GM23338 (cell line): ENCODE results near the gene MEGF11. TPM values are rescaled to one million over a fixed set of nuclear protein-coding genes. Genes with fewer than 3 reads are reported as not detected.

Experiments used
- ATAC-seq: fragments of 200-7000 bp; cut with Tn5 transposase; 3 replicates; pipeline ENCODE4 v1.9.1; 2020
- DNase-seq: peaks from one replicate; pipeline ENCODE4 v3.0.0-alpha.2; 2015; ENCODE audit warnings: low spot score
- H2AFZ ChIP-seq: fragments of 200-600 bp; sonication (generic); 2 replicates; pipeline ENCODE4 v1.8.0; 2016; ENCODE audit warnings: antibody characterized with exemption, mild to moderate bottlenecking, moderate library complexity
- H3F3A ChIP-seq: fragments of 200-600 bp; sonication (generic); replicated peaks from 2 replicates; pipeline ENCODE4 v1.8.0; 2017; ENCODE audit warnings: antibody characterized with exemption, mixed run types, low read depth
- H3K27ac ChIP-seq: fragments of 200-600 bp; sonication (generic); 2 replicates; pipeline ENCODE4 v1.6.1; 2016; ENCODE audit warnings: low read depth
- H3K27me3 ChIP-seq: fragments of 200-600 bp; sonication (generic); 2 replicates; pipeline ENCODE4 v1.8.0; 2016; ENCODE audit warnings: mild to moderate bottlenecking, mixed run types, moderate library complexity; ENCODE audit not compliant: insufficient read depth
- H3K36me3 ChIP-seq: fragments of 200-600 bp; sonication (generic); 2 replicates; pipeline ENCODE4 v1.8.0; 2016; ENCODE audit warnings: mild to moderate bottlenecking; ENCODE audit not compliant: insufficient read depth
- H3K4me1 ChIP-seq: fragments of 200-600 bp; sonication (generic); 2 replicates; pipeline ENCODE4 v1.8.0; 2016; ENCODE audit warnings: mild to moderate bottlenecking, moderate library complexity; ENCODE audit not compliant: insufficient read depth
- H3K4me2 ChIP-seq: fragments of 200-600 bp; sonication (generic); 2 replicates; pipeline ENCODE4 v1.7.1; 2017; ENCODE audit warnings: mixed run types
- H3K4me3 ChIP-seq: fragments of 200-600 bp; sonication (generic); 2 replicates; pipeline ENCODE4 v1.6.1; 2016; ENCODE audit warnings: mixed run types
- H3K79me2 ChIP-seq: fragments of 200-600 bp; sonication (generic); replicated peaks from 2 replicates; pipeline ENCODE4 v1.8.0; 2017; ENCODE audit warnings: mild to moderate bottlenecking; ENCODE audit not compliant: insufficient read depth
- H3K9me2 ChIP-seq: fragments of 200-600 bp; sonication (generic); 2 replicates; pipeline ENCODE4 v1.8.0; 2017; ENCODE audit not compliant: insufficient read depth
- H4K20me1 ChIP-seq: fragments of 200-600 bp; sonication (generic); replicated peaks from 2 replicates; pipeline ENCODE4 v1.8.0; 2017; ENCODE audit warnings: mild to moderate bottlenecking; ENCODE audit not compliant: insufficient read depth
- H3K27ac Mint-ChIP-seq: 2 replicates; pipeline ENCODE4 v1.8.0; 2020; ENCODE audit warnings: inconsistent platforms, mild to moderate bottlenecking, moderate library complexity, mixed read lengths
- H3K27me3 Mint-ChIP-seq: 3 replicates; pipeline ENCODE4 v1.8.0; 2022; ENCODE audit warnings: low read depth, mild to moderate bottlenecking, moderate library complexity, mixed read lengths, inconsistent platforms; ENCODE audit not compliant: insufficient read depth, poor library complexity
- H3K36me3 Mint-ChIP-seq: 3 replicates; pipeline ENCODE4 v1.8.0; 2021; ENCODE audit warnings: low read depth, mild to moderate bottlenecking, inconsistent platforms, moderate library complexity, mixed read lengths
- H3K4me1 Mint-ChIP-seq: 3 replicates; pipeline ENCODE4 v1.8.0; 2020; ENCODE audit warnings: mild to moderate bottlenecking, inconsistent platforms, mixed read lengths
- H3K4me3 Mint-ChIP-seq: 3 replicates; pipeline ENCODE4 v1.8.0; 2021; ENCODE audit warnings: moderate library complexity, mild to moderate bottlenecking, inconsistent platforms, mixed read lengths
- H3K9me3 Mint-ChIP-seq: 3 replicates; pipeline ENCODE4 v1.8.0; 2020; ENCODE audit warnings: moderate library complexity, mild to moderate bottlenecking, inconsistent platforms, mixed read lengths
- EZH2 ChIP-seq: fragments of 200-600 bp; sonication (generic); IDR thresholded peaks from one replicate; pipeline ENCODE4 v1.8.0; 2017; ENCODE audit warnings: antibody characterized with exemption, mild to moderate bottlenecking, low read depth; ENCODE audit not compliant: unreplicated experiment
- EZH2phosphoT487 ChIP-seq: fragments of 200-600 bp; sonication (generic); IDR thresholded peaks from one replicate; pipeline ENCODE4 v1.8.1; 2018; ENCODE audit warnings: antibody characterized with exemption; ENCODE audit not compliant: unreplicated experiment
- JUNB ChIP-seq: IDR thresholded peaks from one replicate; pipeline ENCODE4 v1.6.1; 2016; ENCODE audit warnings: antibody characterized with exemption; ENCODE audit not compliant: unreplicated experiment
- REST ChIP-seq: IDR thresholded peaks from one replicate; pipeline ENCODE4 v1.6.1; 2018; ENCODE audit warnings: antibody characterized with exemption; ENCODE audit not compliant: unreplicated experiment
- ZNF114 ChIP-seq: fragments of 250-450 bp; sonication (Bioruptor Pico); IDR thresholded peaks from 2 replicates; pipeline ENCODE4 v1.5.0; 2020; ENCODE audit warnings: mild to moderate bottlenecking, moderate library complexity
- ZNF462 ChIP-seq: fragments of 250-450 bp; sonication (Bioruptor Pico); IDR thresholded peaks from 2 replicates; pipeline ENCODE4 v1.5.0; 2020; ENCODE audit warnings: mild to moderate bottlenecking, moderate library complexity
- polyA plus RNA-seq: library from polyadenylated mRNA; unstranded; fragments of >200 nt; fragmentation: Nextera tagmentation; extraction: Ambion mirVana; gene quantifications from 2 replicates; pipeline ENCODE4 v1.2.1, GENCODE V29; 2016
- total RNA-seq: library from RNA; depleted of rRNA; stranded (reverse); fragments of >200 nt; shearing (Covaris generic); gene quantifications from 2 replicates; pipeline ENCODE4 v1.2.3, GENCODE V29; 2014
- TF ChIP-seq, protein P1 (sequence below), 2 experiments: fragments of 200-600 bp in 1 of 2; sonication (generic) in 1 of 2; conservative IDR thresholded peaks; 2 replicates each; pipeline versions ENCODE4 v1.5.1 to v1.6.1; 2016 to 2017; ENCODE audit warnings: antibody characterized with exemption in 2 of 2, low read depth in 2 of 2, mild to moderate bottlenecking in 2 of 2, moderate library complexity in 1 of 2

Gene MEGF11
- total and polyA plus RNA-seq, 2 experiments from 2014 or later = 1.3 to 1.9 TPM

DNA sequence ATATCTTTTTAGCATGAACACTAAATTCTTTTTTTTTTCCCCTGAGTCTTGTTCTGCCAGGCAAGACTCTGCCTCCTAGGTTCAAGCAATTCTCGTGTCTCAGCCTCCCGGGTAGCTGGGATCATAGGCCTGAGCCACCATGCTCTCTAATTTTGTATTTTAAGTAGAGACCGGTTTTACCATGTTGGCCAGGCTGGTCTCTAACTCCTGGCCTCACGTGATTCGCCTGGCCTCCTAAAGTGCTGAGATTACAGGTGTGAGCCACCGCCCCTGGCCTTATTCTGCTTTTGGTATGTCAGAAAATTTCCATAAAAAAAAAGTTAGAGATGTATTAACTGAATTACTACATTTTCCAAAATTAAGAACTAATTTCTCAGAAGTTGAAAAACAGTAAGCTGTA lies 370.0 kb downstream of the MEGF11 start (continued):
- TF ChIP-seq REST (no peak), JUNB (no peak), EZH2phosphoT487 (no peak)
- TF ChIP-seq, protein P1, sequence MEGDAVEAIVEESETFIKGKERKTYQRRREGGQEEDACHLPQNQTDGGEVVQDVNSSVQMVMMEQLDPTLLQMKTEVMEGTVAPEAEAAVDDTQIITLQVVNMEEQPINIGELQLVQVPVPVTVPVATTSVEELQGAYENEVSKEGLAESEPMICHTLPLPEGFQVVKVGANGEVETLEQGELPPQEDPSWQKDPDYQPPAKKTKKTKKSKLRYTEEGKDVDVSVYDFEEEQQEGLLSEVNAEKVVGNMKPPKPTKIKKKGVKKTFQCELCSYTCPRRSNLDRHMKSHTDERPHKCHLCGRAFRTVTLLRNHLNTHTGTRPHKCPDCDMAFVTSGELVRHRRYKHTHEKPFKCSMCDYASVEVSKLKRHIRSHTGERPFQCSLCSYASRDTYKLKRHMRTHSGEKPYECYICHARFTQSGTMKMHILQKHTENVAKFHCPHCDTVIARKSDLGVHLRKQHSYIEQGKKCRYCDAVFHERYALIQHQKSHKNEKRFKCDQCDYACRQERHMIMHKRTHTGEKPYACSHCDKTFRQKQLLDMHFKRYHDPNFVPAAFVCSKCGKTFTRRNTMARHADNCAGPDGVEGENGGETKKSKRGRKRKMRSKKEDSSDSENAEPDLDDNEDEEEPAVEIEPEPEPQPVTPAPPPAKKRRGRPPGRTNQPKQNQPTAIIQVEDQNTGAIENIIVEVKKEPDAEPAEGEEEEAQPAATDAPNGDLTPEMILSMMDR (conservative IDR thresholded peaks at IDR 0.05; ENCODE audit: low read depth in 2 of 2) = no peak

DNA sequence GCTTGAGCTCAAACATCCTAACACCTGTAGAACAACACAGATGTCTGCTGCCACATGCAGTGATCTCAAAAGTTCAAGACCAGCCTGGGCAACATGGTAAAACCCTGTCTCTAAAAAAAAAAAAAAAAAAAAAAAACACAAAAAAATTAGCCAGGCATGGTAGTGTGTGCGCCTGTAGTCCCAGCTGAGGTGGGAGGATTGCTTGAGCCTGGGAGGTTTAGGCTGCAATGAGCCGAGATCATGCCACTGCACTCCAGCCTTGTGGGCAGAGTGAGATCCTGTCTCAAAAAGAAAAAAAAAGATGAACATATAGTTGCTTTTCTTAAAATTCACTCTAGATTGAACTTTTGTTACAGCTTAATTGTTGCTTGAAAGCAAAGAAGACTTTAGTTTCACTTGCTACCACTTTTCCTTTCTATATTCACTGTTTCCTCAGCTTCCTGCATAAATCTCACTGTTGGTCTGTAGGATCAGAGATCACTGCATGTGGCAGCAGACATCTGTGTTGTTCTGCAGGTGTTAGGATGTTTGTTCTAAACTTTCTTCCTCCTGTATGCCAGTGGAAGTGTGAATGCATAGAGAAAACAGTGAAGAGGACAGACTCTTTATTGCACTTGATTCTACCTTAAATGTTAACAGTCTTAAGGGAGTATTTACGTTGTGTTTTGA lies 371.6 kb downstream of the MEGF11 start:
- no peak for DNase-seq
- peaks cover 45% of the 10 kb centered on the region for H4K20me1 ChIP-seq
- no peak overlapping the region for H3K4me3 ChIP-seq
- no peak for ATAC-seq
- H3K4me2 ChIP-seq = no peak overlapping the region
- peaks cover 1% of the 10 kb centered on the region for H3K27me3 Mint-ChIP-seq
- H3K27ac ChIP-seq = no peak overlapping the region
- H3K4me1 ChIP-seq = peaks cover 9% of the 10 kb centered on the region; the same call in 1 of the 2 replicates
- H3K36me3 ChIP-seq = peaks cover 31% of the 10 kb centered on the region
- peaks cover 28% of the 10 kb centered on the region for H3K79me2 ChIP-seq
- H3K36me3 Mint-ChIP-seq = peaks cover 56% of the 10 kb centered on the region
- H3K9me2 ChIP-seq = no peaks in the 10 kb centered on the region
- H2AFZ ChIP-seq = no peak overlapping the region
- no peaks in the 10 kb centered on the region for H3F3A ChIP-seq
- peaks cover 25% of the 10 kb centered on the region for H3K4me1 Mint-ChIP-seq
- no peaks in the 10 kb centered on the region for H3K9me3 Mint-ChIP-seq
- TF ChIP-seq EZH2 (no peak), ZNF114 (no peak), ZNF462 (CRISPR knock-in tag) (no peak), REST (no peak)
- no peak overlapping the region for H3K4me3 Mint-ChIP-seq
- no peaks in the 10 kb centered on the region for H3K27me3 ChIP-seq
- no peak overlapping the region for H3K27ac Mint-ChIP-seq
